Stomach (tissue), 9 donors: ENCODE data around the gene LZTR1. TPM values are rescaled to one million over a fixed set of nuclear protein-coding genes. Genes with fewer than 3 reads are reported as not detected.

Experiments
- DNase-seq, 2 donors: peaks; one replicate each; pipeline versions ENCODE4 v3.0.0 to v3.0.0-alpha.2; 2013 to 2019
- H3K27ac ChIP-seq, 5 donors: fragments of 200-600 bp in 4 of 5; sonication (generic) in 4 of 5; one replicate each; pipeline ENCODE4 v1.5.1; 2013 to 2019; ENCODE audit warnings: mild to moderate bottlenecking in 1 of 5, moderate library complexity in 1 of 5
- H3K27me3 ChIP-seq, 3 donors: fragments of 200-600 bp; sonication (generic); one replicate each; pipeline ENCODE4 v1.5.1; 2017 to 2019; ENCODE audit warnings: mixed run types in 1 of 3
- H3K36me3 ChIP-seq, 4 donors: fragments of 200-600 bp; sonication (generic); 1 replicate in 3 of 4; 2 replicates in 1 of 4; pipeline ENCODE4 v1.5.1; 2016 to 2019
- H3K4me1 ChIP-seq, 4 donors: fragments of 200-600 bp; sonication (generic); one replicate each; pipeline ENCODE4 v1.5.1; 2016 to 2019
- H3K4me3 ChIP-seq, 4 donors: fragments of 200-600 bp; sonication (generic) in 3 of 4; one replicate each; pipeline ENCODE4 v1.5.1; 2016 to 2019; ENCODE audit warnings: mild to moderate bottlenecking in 1 of 4
- H3K9me3 ChIP-seq, 4 donors: fragments of 200-600 bp; sonication (generic); one replicate each; pipeline ENCODE4 v1.5.1; 2016 to 2019
- CTCF ChIP-seq, 7 experiments: fragments of 450-650 bp in 4 of 7; fragments of 200-600 bp in 3 of 7; sonication (generic) in 3 of 7; IDR thresholded peaks; one replicate each; pipeline ENCODE4 v1.5.1; 2016 to 2019; ENCODE audit warnings: antibody characterized with exemption in 7 of 7, control low read depth in 2 of 7, mild to moderate bottlenecking in 1 of 7
- EP300 ChIP-seq: sonication (generic); formaldehyde crosslinking; IDR thresholded peaks from one replicate; pipeline ENCODE4 v1.6.1; 2017; ENCODE audit warnings: antibody characterized with exemption
- POLR2A ChIP-seq, 4 donors: fragments of 450-650 bp; IDR thresholded peaks; one replicate each; pipeline ENCODE4 v1.6.1; 2016; ENCODE audit warnings: antibody characterized with exemption in 4 of 4, control low read depth in 2 of 4, mild to moderate bottlenecking in 1 of 4, moderate library complexity in 1 of 4
- POLR2AphosphoS5 ChIP-seq, 3 donors: sonication (generic); formaldehyde crosslinking; IDR thresholded peaks; one replicate each; pipeline ENCODE4 v1.6.1; 2016; ENCODE audit warnings: antibody characterized with exemption in 3 of 3
- WGBS, 5 donors: extraction: QIAGEN DNeasy Blood & Tissue Kit in 3 of 5; methylation state at CpG; one replicate each; pipeline versions ENCODE4 v1.1.5 to v1.1.7; 2013 to 2018; 5-methylcytosine and 5-hydroxymethylcytosine counted together
- intact Hi-C: fragments of 100-400 bp; cut with DNase I; formaldehyde crosslinking; loops from one replicate; pipeline ENCODE4 v1.15.1; 2023; ENCODE audit warnings: low total_unique reads
- polyA plus RNA-seq, 3 donors: library from polyadenylated mRNA; stranded (reverse); fragments of 200-250 nt; gene quantifications; one replicate each; pipeline ENCODE4 v1.2.3, GENCODE V29; 2013
- total RNA-seq, 5 donors: library from RNA; depleted of rRNA; stranded (reverse); fragments of >200 nt; gene quantifications; one replicate each; pipeline versions ENCODE4 v1.1.0 to v1.2.3, GENCODE V29; 2014 to 2016
- donor health status: healthy with polysubstance abuse.
- donor health status: Bipolar disorder and iron deficiency.
- donor health status: healthy.

The LZTR1 gene
- total and polyA plus RNA-seq, 8 donors = 13.7 to 148 (median 29.5) TPM

GRCh38 chr22:20995329-20996030, 13.4 kb downstream of the LZTR1 start:
- no peak for DNase-seq

GRCh38 chr22:20996031-20996410, 13.9 kb downstream of the LZTR1 start:
- DNase-seq = no peak
- intact Hi-C loops = no loop called here
- no peak overlapping the region for H3K4me3 ChIP-seq
- WGBS, 5 donors = 69 to 96% (median 90%) methylated on average over 2 to 10 of the region's 10 CpGs
- no peaks in the 10 kb centered on the region for H3K9me3 ChIP-seq
- H3K27me3 ChIP-seq = no peaks in the 10 kb centered on the region
- peaks cover 31 to 94% (median 94%) of the 10 kb centered on the region in 4 donors for H3K36me3 ChIP-seq
- no peak overlapping the region for H3K27ac ChIP-seq
- TF ChIP-seq CTCF (IDR thresholded peaks at IDR 0.05) = no peak
- TF ChIP-seq POLR2AphosphoS5 (IDR thresholded peaks at IDR 0.05) = no peak
- no peak for TF ChIP-seq POLR2A (IDR thresholded peaks at IDR 0.05)
- no peak for TF ChIP-seq EP300
- peaks cover 15 to 29% (median 23%) of the 10 kb centered on the region in 4 donors for H3K4me1 ChIP-seq

More at GRCh38 chr22:20995329-20996030, 13.4 kb downstream of the LZTR1 start:
- 85 to 93% (median 91%) methylated on average over 14 to 23 of the region's 23 CpGs for WGBS, 5 donors
- intact Hi-C loops = no loop called here
- Histone ChIP-seq H3K9me3 (no peaks in the 10 kb centered on the region), H3K36me3 (peaks cover 34 to 100% (median 99%) of the 10 kb centered on the region in 4 donors), H3K27ac (no peak overlapping the region), H3K4me3 (no peak overlapping the region), H3K4me1 (peaks cover 10 to 24% (median 18%) of the 10 kb centered on the region in 4 donors), H3K27me3 (no peaks in the 10 kb centered on the region)
- no peak for TF ChIP-seq CTCF (IDR thresholded peaks at IDR 0.05)
- no peak for TF ChIP-seq EP300
- no peak for TF ChIP-seq POLR2A (IDR thresholded peaks at IDR 0.05)
- no peak for TF ChIP-seq POLR2AphosphoS5 (IDR thresholded peaks at IDR 0.05)

- Histone ChIP-seq H3K4me3 (no peak overlapping the region), H3K27ac (no peak overlapping the region), H3K27me3 (no peaks in the 10 kb centered on the region), H3K4me1 (peaks cover 22 to 34% (median 28%) of the 10 kb centered on the region in 4 donors), H3K9me3 (no peaks in the 10 kb centered on the region), H3K36me3 (peaks cover 29 to 86% (median 85%) of the 10 kb centered on the region in 4 donors)
- intact Hi-C loops = no loop called here
- WGBS, 5 donors = 81 to 91% (median 87%) methylated on average over 15 to 27 of the region's 27 CpGs
- TF ChIP-seq POLR2A (IDR thresholded peaks at IDR 0.05) (no peak), CTCF (IDR thresholded peaks at IDR 0.05) (no peak)
- no peak for DNase-seq
Measured at GRCh38 chr22:20996598-20997535, 14.8 kb downstream of the LZTR1 start.

GRCh38 chr22:20997536-20998257, 15.6 kb downstream of the LZTR1 start:
- Histone ChIP-seq H3K27me3 (no peaks in the 10 kb centered on the region), H3K27ac (no peak overlapping the region), H3K4me3 (no peak overlapping the region), H3K9me3 (no peaks in the 10 kb centered on the region), H3K36me3 (peaks cover 21 to 78% (median 77%) of the 10 kb centered on the region in 4 donors), H3K4me1 (peaks cover 23 to 35% (median 30%) of the 10 kb centered on the region in 4 donors)
- DNase-seq = no peak
- intact Hi-C loops = no loop called here
- WGBS, 5 donors = 77 to 84% (median 80%) methylated on average over 5 to 13 of the region's 13 CpGs
- TF ChIP-seq POLR2A (IDR thresholded peaks at IDR 0.05) (no peak), EP300 (no peak), POLR2AphosphoS5 (IDR thresholded peaks at IDR 0.05) (no peak), CTCF (IDR thresholded peaks at IDR 0.05) (no peak)
